H9 (cell line): Measurements from ENCODE around the gene FUT8. TPM values are rescaled to one million over a fixed set of nuclear protein-coding genes. Genes with fewer than 3 reads are reported as not detected.

ENCODE experiments used
- DNase-seq: peaks from one replicate; pipeline ENCODE4 v3.0.0-alpha.2; 2017
- H2AFZ ChIP-seq: one replicate; pipeline ENCODE4 v1.6.1; 2013; ENCODE audit warnings: mild to moderate bottlenecking, low read length, control low read depth, moderate library complexity
- H2AK5ac ChIP-seq: 2 replicates; pipeline ENCODE4 v1.6.1; 2013; ENCODE audit warnings: low read length, control low read depth, mixed read lengths; ENCODE audit not compliant: insufficient read length
- H2BK120ac ChIP-seq: one replicate; pipeline ENCODE4 v1.6.1; 2013; ENCODE audit warnings: low read depth, mild to moderate bottlenecking, low read length, control low read depth, inconsistent platforms; ENCODE audit not compliant: poor library complexity, severe bottlenecking
- H2BK12ac ChIP-seq: 2 replicates; pipeline ENCODE4 v1.6.1; 2013; ENCODE audit warnings: low read length, control low read depth, mixed read lengths, low read depth; ENCODE audit not compliant: insufficient read length
- H2BK15ac ChIP-seq: 2 replicates; pipeline ENCODE4 v1.6.1; 2013; ENCODE audit warnings: low read depth, low read length, control low read depth
- H2BK20ac ChIP-seq: one replicate; pipeline ENCODE4 v1.6.1; 2013; ENCODE audit warnings: low read depth, mild to moderate bottlenecking, low read length, control low read depth, inconsistent platforms; ENCODE audit not compliant: poor library complexity, severe bottlenecking
- H2BK5ac ChIP-seq: 2 replicates; pipeline ENCODE4 v1.6.1; 2013; ENCODE audit warnings: low read length, control low read depth, mixed read lengths; ENCODE audit not compliant: insufficient read length
- H3K14ac ChIP-seq: 2 replicates; pipeline ENCODE4 v1.6.1; 2013; ENCODE audit warnings: low read length, control low read depth; ENCODE audit not compliant: insufficient read depth
- H3K18ac ChIP-seq: 2 replicates; pipeline ENCODE4 v1.6.1; 2013; ENCODE audit warnings: low read depth, mild to moderate bottlenecking, mixed read lengths, low read length, control low read depth; ENCODE audit not compliant: insufficient read length
- H3K23ac ChIP-seq: 2 replicates; pipeline ENCODE4 v1.6.1; 2013; ENCODE audit warnings: low read length, control low read depth, mixed read lengths, low read depth; ENCODE audit not compliant: insufficient read length
- H3K23me2 ChIP-seq: 2 replicates; pipeline ENCODE4 v1.6.1; 2013; ENCODE audit warnings: low read depth, mild to moderate bottlenecking, mixed read lengths, low read length, control low read depth; ENCODE audit not compliant: insufficient read length, poor library complexity, severe bottlenecking
- H3K27ac ChIP-seq: 2 replicates; pipeline ENCODE4 v1.5.1; 2013; ENCODE audit warnings: low read length, control low read depth, mixed read lengths, low read depth; ENCODE audit not compliant: insufficient read length
- H3K27me3 ChIP-seq: 2 replicates; pipeline ENCODE4 v1.6.1; 2013; ENCODE audit warnings: low read length, control low read depth, inconsistent platforms; ENCODE audit not compliant: insufficient read depth
- H3K4ac ChIP-seq: 2 replicates; pipeline ENCODE4 v1.6.1; 2013; ENCODE audit warnings: low read depth, mild to moderate bottlenecking, control low read depth, inconsistent platforms, low read length, moderate library complexity
- H3K4me1 ChIP-seq: 2 replicates; pipeline ENCODE4 v1.6.1; 2013; ENCODE audit warnings: low read length, control low read depth, inconsistent platforms; ENCODE audit not compliant: insufficient read depth
- H3K4me2 ChIP-seq: 2 replicates; pipeline ENCODE4 v1.6.1; 2013; ENCODE audit warnings: low read length, control low read depth, mixed read lengths; ENCODE audit not compliant: insufficient read length, insufficient read depth
- H3K56ac ChIP-seq: 2 replicates; pipeline ENCODE4 v1.6.1; 2013; ENCODE audit warnings: low read depth, mild to moderate bottlenecking, mixed read lengths, low read length, control low read depth; ENCODE audit not compliant: insufficient read length
- H3K79me1 ChIP-seq: 2 replicates; pipeline ENCODE4 v1.6.1; 2013; ENCODE audit warnings: low read depth, mild to moderate bottlenecking, moderate library complexity, low read length, control low read depth, inconsistent platforms; ENCODE audit not compliant: insufficient read depth, poor library complexity, severe bottlenecking
- H3K79me2 ChIP-seq: 2 replicates; pipeline ENCODE4 v1.6.1; 2013; ENCODE audit warnings: low read length, control low read depth, inconsistent platforms; ENCODE audit not compliant: insufficient read depth
- H3K9ac ChIP-seq: 2 replicates; pipeline ENCODE4 v1.6.1; 2013; ENCODE audit warnings: low read length, control low read depth, mixed read lengths; ENCODE audit not compliant: insufficient read length; ENCODE audit errors: extremely low read depth
- H3K9me3 ChIP-seq: one replicate; pipeline ENCODE4 v1.6.1; 2013; ENCODE audit warnings: low read depth, low read length, inconsistent platforms; ENCODE audit not compliant: control insufficient read depth
- H3T11ph ChIP-seq: one replicate; pipeline ENCODE4 v1.6.1; 2013; ENCODE audit warnings: mild to moderate bottlenecking, low read length, control low read depth, inconsistent platforms
- H4K20me1 ChIP-seq: one replicate; pipeline ENCODE4 v1.6.1; 2013; ENCODE audit not compliant: control insufficient read depth, insufficient read length, insufficient read depth
- H4K5ac ChIP-seq: 2 replicates; pipeline ENCODE4 v1.6.1; 2013; ENCODE audit warnings: low read depth, mild to moderate bottlenecking, mixed read lengths, low read length, control low read depth; ENCODE audit not compliant: insufficient read length
- H4K8ac ChIP-seq: replicated peaks from 2 replicates; pipeline ENCODE4 v1.6.1; 2013; ENCODE audit warnings: low read length, control low read depth, mixed read lengths, low read depth; ENCODE audit not compliant: insufficient read length
- H4K91ac ChIP-seq: 2 replicates; pipeline ENCODE4 v1.6.1; 2013; ENCODE audit warnings: low read depth, mild to moderate bottlenecking, moderate library complexity, mixed read lengths, low read length, control low read depth; ENCODE audit not compliant: insufficient read length
- H3K27ac Mint-ChIP-seq, 3 experiments: 2 replicates in 2 of 3; 3 replicates in 1 of 3; pipeline ENCODE4 v1.8.0; 2020 to 2021; ENCODE audit warnings: mixed read lengths in 3 of 3, mild to moderate bottlenecking in 1 of 3, moderate library complexity in 1 of 3
- H3K27me3 Mint-ChIP-seq: 2 replicates; pipeline ENCODE4 v1.8.0; 2021; ENCODE audit warnings: low read depth, mild to moderate bottlenecking, moderate library complexity, mixed read lengths
- H3K36me3 Mint-ChIP-seq, 3 experiments: 2 replicates in 2 of 3; 3 replicates in 1 of 3; pipeline ENCODE4 v1.8.0; 2020 to 2021; ENCODE audit warnings: low read depth in 3 of 3, mixed read lengths in 3 of 3; ENCODE audit not compliant: insufficient read depth in 1 of 3
- H3K4me1 Mint-ChIP-seq, 2 experiments: 2 replicates each; pipeline ENCODE4 v1.8.0; 2020; ENCODE audit warnings: mixed read lengths in 2 of 2
- H3K4me3 Mint-ChIP-seq, 2 experiments: 2 replicates in 1 of 2; 3 replicates in 1 of 2; pipeline ENCODE4 v1.8.0; 2020 to 2021; ENCODE audit warnings: mild to moderate bottlenecking in 2 of 2, mixed read lengths in 2 of 2, moderate library complexity in 1 of 2
- H3K9me3 Mint-ChIP-seq, 2 experiments: 2 replicates in 1 of 2; 3 replicates in 1 of 2; pipeline ENCODE4 v1.8.0; 2020; ENCODE audit warnings: mild to moderate bottlenecking in 2 of 2, mixed read lengths in 2 of 2, moderate library complexity in 1 of 2
- CTCF ChIP-seq: fragments of 200-600 bp; sonication (generic); conservative IDR thresholded peaks from 3 replicates; pipeline ENCODE4 v1.8.0; 2021; ENCODE audit warnings: antibody characterized with exemption, mild to moderate bottlenecking
- WGBS: extraction: QIAGEN DNeasy Blood & Tissue Kit; methylation state at CpG from one replicate; pipeline ENCODE4 v1.1.7; 2013; ENCODE audit warnings: missing lambda C conversion rate, low lambda C conversion rate, mixed read lengths; ENCODE audit not compliant: insufficient read length; ENCODE audit errors: extremely low coverage; 5-methylcytosine and 5-hydroxymethylcytosine counted together
- total RNA-seq: library from RNA; stranded (reverse); gene quantifications from 2 replicates; pipeline ENCODE4 v1.2.1, GENCODE V29; 2021

FUT8 gene
- total RNA-seq, 1 experiment from 2014 or later = 44.3 TPM

DNA sequence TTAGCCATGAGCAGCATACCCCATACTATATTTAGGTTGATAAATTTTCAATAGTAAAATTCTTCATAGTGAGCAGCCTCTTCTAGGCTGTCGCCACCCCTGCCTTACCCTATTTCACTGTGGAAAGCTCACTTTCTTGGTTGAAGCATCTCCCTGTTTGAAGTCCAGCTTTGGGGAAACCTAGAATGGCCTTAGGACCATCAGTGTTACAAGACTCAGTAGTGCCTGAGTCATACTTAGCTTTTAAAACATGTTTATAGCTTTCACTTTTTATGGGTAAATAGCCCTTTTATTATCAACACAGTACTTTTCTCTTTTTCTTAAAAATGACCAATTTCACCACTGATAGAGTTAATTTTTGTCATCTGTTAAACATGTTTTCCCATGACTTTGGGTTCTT is 37.1 kb downstream of the FUT8 start:
- H4K5ac ChIP-seq = no peak overlapping the region
- no peaks in the 10 kb centered on the region for H3K27me3 Mint-ChIP-seq
- H3K23ac ChIP-seq = no peak overlapping the region
- no peak overlapping the region for H2AFZ ChIP-seq
- H3K79me1 ChIP-seq = no peaks in the 10 kb centered on the region
- no peak overlapping the region for H3K27ac ChIP-seq
- H4K20me1 ChIP-seq = no peaks in the 10 kb centered on the region
- WGBS = no CpG with 5 or more reads among the region's 1 CpG
- no peak overlapping the region for H2BK12ac ChIP-seq
- no peak overlapping the region for H4K91ac ChIP-seq
- peaks cover 15 to 27% of the 10 kb centered on the region in 2 experiments for H3K4me1 Mint-ChIP-seq
- no peak overlapping the region for H2BK120ac ChIP-seq
- no peak overlapping the region for H2BK15ac ChIP-seq
- peaks cover 0 to 7% (median 5%) of the 10 kb centered on the region in 3 experiments; a peak in 4 of 7 replicates for H3K36me3 Mint-ChIP-seq
- H2AK5ac ChIP-seq = no peak overlapping the region
- no peak overlapping the region for H3K9ac ChIP-seq
- no peaks in the 10 kb centered on the region for H3K79me2 ChIP-seq
- peaks cover 2% of the 10 kb centered on the region; the same call in 1 of the 2 replicates for H3K4me1 ChIP-seq
- H3K14ac ChIP-seq = no peak overlapping the region
- H3K9me3 Mint-ChIP-seq = peaks cover 6% of the 10 kb centered on the region in 2 experiments; a peak in 4 of 5 replicates
- H3K56ac ChIP-seq = no peak overlapping the region
- no peak overlapping the region for H4K8ac ChIP-seq
- H3K4me2 ChIP-seq = no peak overlapping the region
- H3K23me2 ChIP-seq = no peaks in the 10 kb centered on the region
- no peak overlapping the region for H3K4me3 Mint-ChIP-seq
- DNase-seq = no peak
- no peak overlapping the region for H3K4ac ChIP-seq
- no peak overlapping the region for H3T11ph ChIP-seq
- no peak for TF ChIP-seq CTCF
- no peak overlapping the region; a peak in 1 of 7 replicates for H3K27ac Mint-ChIP-seq
- no peak overlapping the region for H3K18ac ChIP-seq
- no peak overlapping the region for H2BK20ac ChIP-seq
- H3K9me3 ChIP-seq = no peaks in the 10 kb centered on the region
- no peaks in the 10 kb centered on the region for H3K27me3 ChIP-seq
- H2BK5ac ChIP-seq = no peak overlapping the region
